Measurements from ENCODE around the gene ALX3.

Gene ALX3

GRCh38 chr1:110070671-110071242 is at the start of gene ALX3:
TSS of gene ALX3 (minus strand) at chr1:110070672. CDS start at chr1:110070612, 60 bp downstream.
- TF ChIP-seq CTCF (IDR thresholded peaks at IDR 0.05; ENCODE audit: insufficient read depth, low read depth, low read length, missing control alignments) = no peak
- H3K4me3 ChIP-seq (ENCODE audit: low read length) = no peak within 1 kb of the TSS
- DNase-seq (ENCODE audit: low read depth) = no peak

GRCh38 chr1:110119843-110120242 is 49.4 kb upstream of the ALX3 start:
- no peak for DNase-seq (ENCODE audit: low read depth)
- H3K4me3 ChIP-seq (ENCODE audit: low read length) = no peak overlapping the region
- TF ChIP-seq CTCF (IDR thresholded peaks at IDR 0.05; ENCODE audit: insufficient read depth, low read depth, low read length, missing control alignments) = no peak

- peak; percentile 59 for DNase-seq (ENCODE audit: low read depth)
- no peak overlapping the region for H3K4me3 ChIP-seq (ENCODE audit: low read length)
- no peak for TF ChIP-seq CTCF (IDR thresholded peaks at IDR 0.05; ENCODE audit: insufficient read depth, low read depth, low read length, missing control alignments)
Measured at GRCh38 chr1:110118636-110119396, 48.3 kb upstream of the ALX3 start.

GRCh38 chr1:110114784-110115183 is 44.3 kb upstream of the ALX3 start:
- no peak for TF ChIP-seq CTCF (IDR thresholded peaks at IDR 0.05; ENCODE audit: insufficient read depth, low read depth, low read length, missing control alignments)
- DNase-seq (ENCODE audit: low read depth) = no peak
- no peak overlapping the region for H3K4me3 ChIP-seq (ENCODE audit: low read length)

GRCh38 chr1:110114173-110114572 is 43.7 kb upstream of the ALX3 start:
- H3K4me3 ChIP-seq (ENCODE audit: low read length) = no peak overlapping the region
- no peak for TF ChIP-seq CTCF (IDR thresholded peaks at IDR 0.05; ENCODE audit: insufficient read depth, low read depth, low read length, missing control alignments)
- DNase-seq (ENCODE audit: low read depth) = no peak

GRCh38 chr1:110113551-110113950 is 43.1 kb upstream of the ALX3 start:
- no peak for TF ChIP-seq CTCF (IDR thresholded peaks at IDR 0.05; ENCODE audit: insufficient read depth, low read depth, low read length, missing control alignments)
- H3K4me3 ChIP-seq (ENCODE audit: low read length) = no peak overlapping the region
- DNase-seq (ENCODE audit: low read depth) = peak; percentile 39

GRCh38 chr1:110112656-110113055 is 42.2 kb upstream of the ALX3 start:
- DNase-seq (ENCODE audit: low read depth) = no peak
- TF ChIP-seq CTCF (IDR thresholded peaks at IDR 0.05; ENCODE audit: insufficient read depth, low read depth, low read length, missing control alignments) = no peak

More at GRCh38 chr1:110112656-110113055, 42.2 kb upstream of the ALX3 start:
- H3K4me3 ChIP-seq (ENCODE audit: low read length) = no peak overlapping the region
